ENCODE data around the gene KCNMA1. TPM values are rescaled to one million over a fixed set of nuclear protein-coding genes. Genes with fewer than 3 reads are reported as not detected.
A peak's percentile ranks its signal among the peaks of the same experiment; 100 is the strongest.

The KCNMA1 gene
- total and polyA plus RNA-seq, 2 donors from 2014 or later: 4.2 to 8.9 TPM

DNA sequence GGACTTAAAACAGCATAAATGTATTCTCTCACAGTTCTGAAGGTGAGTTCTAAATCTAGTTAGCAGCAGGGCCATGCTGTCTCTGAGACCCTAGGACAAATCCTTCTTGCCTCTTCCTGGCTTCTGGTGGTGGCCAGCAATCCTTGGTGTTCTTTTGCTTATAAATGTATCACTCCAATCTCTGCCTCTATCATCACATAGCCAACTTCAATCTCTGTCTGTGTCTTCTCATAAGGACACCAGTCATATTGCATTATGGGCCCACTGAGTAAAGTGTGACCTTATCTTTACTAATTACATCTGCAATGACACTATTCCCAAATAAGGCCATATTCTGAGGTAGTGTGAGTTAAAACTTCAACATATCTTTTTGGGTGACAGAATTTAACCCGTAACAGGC is 778.9 kb downstream of the KCNMA1 start:
- DNase-seq (no peak), FAIRE-seq (no peak)
- no peaks in the 10 kb centered on the region for H3K27me3 ChIP-seq (ENCODE audit: control insufficient read depth, insufficient read depth, low read length)
- no peak overlapping the region for H3K9ac ChIP-seq (ENCODE audit: low read length in 3 of 3)
- H3K36me3 ChIP-seq (ENCODE audit: control insufficient read depth in 2 of 3, insufficient read depth in 3 of 3, low read length in 3 of 3): no peaks in the 10 kb centered on the region
- no peak overlapping the region for H3K27ac ChIP-seq (ENCODE audit: low read depth in 2 of 2, low read length in 2 of 2)
- TF ChIP-seq CTCF (IDR thresholded peaks at IDR 0.05; ENCODE audit: borderline replicate concordance, extremely low read depth, insufficient read depth): no peak
- no peaks in the 10 kb centered on the region for H3K4me1 ChIP-seq (ENCODE audit: control insufficient read depth in 2 of 3, insufficient read depth in 2 of 3, low read depth in 1 of 3, low read length in 3 of 3)
- no peak overlapping the region for H3K4me3 ChIP-seq (ENCODE audit: low read length in 3 of 3)
- H3K9me3 ChIP-seq (ENCODE audit: control insufficient read depth in 2 of 3, insufficient read depth in 1 of 3, low read length in 3 of 3): no peaks in the 10 kb centered on the region
- intact Hi-C loops (cut with DNase I): no loop called here

DNA sequence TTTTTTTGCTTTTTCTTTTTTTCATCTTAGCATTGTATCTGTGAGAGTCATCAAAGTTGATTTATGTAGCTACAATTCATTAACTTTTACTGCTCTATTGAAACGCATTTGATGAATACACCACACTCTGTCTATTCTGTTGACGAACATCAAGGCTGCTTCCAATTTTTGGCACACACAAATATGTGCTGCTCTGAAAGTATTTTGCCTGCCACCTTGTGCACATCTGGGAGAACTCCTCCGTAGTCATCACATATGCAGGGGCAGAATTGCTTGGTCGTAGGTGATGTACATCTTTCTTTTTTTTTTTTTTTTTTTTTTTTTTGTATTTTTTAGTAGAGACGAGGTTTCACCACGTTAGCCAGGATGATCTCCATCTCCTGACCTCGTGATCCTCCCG is 796.8 kb downstream of the KCNMA1 start:
- Histone ChIP-seq H3K9ac (ENCODE audit: low read length in 3 of 3) (no peak overlapping the region), H3K9me3 (ENCODE audit: control insufficient read depth in 2 of 3, insufficient read depth in 1 of 3, low read length in 3 of 3) (peaks cover 0 to 3% (median 0%) of the 10 kb centered on the region in 3 donors), H3K27me3 (ENCODE audit: control insufficient read depth, insufficient read depth, low read length) (no peaks in the 10 kb centered on the region), H3K4me1 (ENCODE audit: control insufficient read depth in 2 of 3, insufficient read depth in 2 of 3, low read depth in 1 of 3, low read length in 3 of 3) (no peaks in the 10 kb centered on the region), H3K4me3 (ENCODE audit: low read length in 3 of 3) (no peak overlapping the region), H3K36me3 (ENCODE audit: control insufficient read depth in 2 of 3, insufficient read depth in 3 of 3, low read length in 3 of 3) (no peaks in the 10 kb centered on the region), H3K27ac (ENCODE audit: low read depth in 2 of 2, low read length in 2 of 2) (no peak overlapping the region)
- FAIRE-seq (no peak), DNase-seq (peak in 2 of 5 donors; percentile 1 to 13)
- no peak for TF ChIP-seq CTCF (IDR thresholded peaks at IDR 0.05; ENCODE audit: borderline replicate concordance, extremely low read depth, insufficient read depth)
- intact Hi-C loops (cut with DNase I): no loop called here

DNA sequence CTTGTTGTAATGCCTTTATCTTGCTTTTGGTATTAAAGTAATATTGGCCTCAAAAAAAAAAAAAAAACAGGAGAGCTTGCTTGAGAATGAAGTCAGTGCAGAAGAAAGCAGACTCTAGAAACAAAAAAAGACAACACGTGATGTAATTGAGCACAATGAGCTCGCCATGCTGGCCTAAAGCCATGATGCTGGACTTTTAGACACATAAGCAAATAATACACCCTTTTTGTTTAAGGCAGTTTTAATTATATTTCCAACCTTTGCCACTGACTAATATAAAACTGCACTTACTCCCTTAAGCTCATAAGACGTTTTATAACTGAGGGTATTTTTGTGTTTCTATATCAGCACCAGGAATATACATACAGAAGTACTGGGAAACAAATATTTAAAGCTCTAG is 798.3 kb downstream of the KCNMA1 start:
- DNase-seq (peak in 2 of 5 donors; percentile 2 to 45), FAIRE-seq (no peak)
- no peaks in the 10 kb centered on the region for H3K36me3 ChIP-seq (ENCODE audit: control insufficient read depth in 2 of 3, insufficient read depth in 3 of 3, low read length in 3 of 3)
- H3K9me3 ChIP-seq (ENCODE audit: control insufficient read depth in 2 of 3, insufficient read depth in 1 of 3, low read length in 3 of 3): no peaks in the 10 kb centered on the region
- H3K4me1 ChIP-seq (ENCODE audit: control insufficient read depth in 2 of 3, insufficient read depth in 2 of 3, low read depth in 1 of 3, low read length in 3 of 3): no peaks in the 10 kb centered on the region
- no peak overlapping the region for H3K27ac ChIP-seq (ENCODE audit: low read depth in 2 of 2, low read length in 2 of 2)
- intact Hi-C loops (cut with DNase I): no loop called here
- no peak for TF ChIP-seq CTCF (IDR thresholded peaks at IDR 0.05; ENCODE audit: borderline replicate concordance, extremely low read depth, insufficient read depth)
- no peak overlapping the region for H3K9ac ChIP-seq (ENCODE audit: low read length in 3 of 3)
- H3K27me3 ChIP-seq (ENCODE audit: control insufficient read depth, insufficient read depth, low read length): no peaks in the 10 kb centered on the region
- H3K4me3 ChIP-seq (ENCODE audit: low read length in 3 of 3): no peak overlapping the region

- Histone ChIP-seq H3K9me3 (ENCODE audit: control insufficient read depth in 2 of 3, insufficient read depth in 1 of 3, low read length in 3 of 3) (no peaks in the 10 kb centered on the region), H3K9ac (ENCODE audit: low read length in 3 of 3) (no peak overlapping the region), H3K4me3 (ENCODE audit: low read length in 3 of 3) (no peak overlapping the region), H3K4me1 (ENCODE audit: control insufficient read depth in 2 of 3, insufficient read depth in 2 of 3, low read depth in 1 of 3, low read length in 3 of 3) (no peaks in the 10 kb centered on the region), H3K27me3 (ENCODE audit: control insufficient read depth, insufficient read depth, low read length) (no peaks in the 10 kb centered on the region), H3K36me3 (ENCODE audit: control insufficient read depth in 2 of 3, insufficient read depth in 3 of 3, low read length in 3 of 3) (no peaks in the 10 kb centered on the region), H3K27ac (ENCODE audit: low read depth in 2 of 2, low read length in 2 of 2) (no peak overlapping the region)
- no peak for DNase-seq
- intact Hi-C loops (cut with DNase I): no loop called here
- TF ChIP-seq CTCF (IDR thresholded peaks at IDR 0.05; ENCODE audit: borderline replicate concordance, extremely low read depth, insufficient read depth): no peak
- no peak for FAIRE-seq
Measured at GRCh38 chr10:76830218-76830617, 807.4 kb downstream of the KCNMA1 start.

All from kidney (tissue), 14 donors.